GM21423 (cell line): Measurements from ENCODE around the gene SARNP.

Experiments
- ATAC-seq: cut with Tn5 transposase; IDR thresholded peaks from one replicate; pipeline ENCODE4 v1.9.1; 2021; ENCODE audit warnings: mild to moderate bottlenecking, moderate library complexity; ENCODE audit not compliant: unreplicated experiment

SARNP gene

DNA sequence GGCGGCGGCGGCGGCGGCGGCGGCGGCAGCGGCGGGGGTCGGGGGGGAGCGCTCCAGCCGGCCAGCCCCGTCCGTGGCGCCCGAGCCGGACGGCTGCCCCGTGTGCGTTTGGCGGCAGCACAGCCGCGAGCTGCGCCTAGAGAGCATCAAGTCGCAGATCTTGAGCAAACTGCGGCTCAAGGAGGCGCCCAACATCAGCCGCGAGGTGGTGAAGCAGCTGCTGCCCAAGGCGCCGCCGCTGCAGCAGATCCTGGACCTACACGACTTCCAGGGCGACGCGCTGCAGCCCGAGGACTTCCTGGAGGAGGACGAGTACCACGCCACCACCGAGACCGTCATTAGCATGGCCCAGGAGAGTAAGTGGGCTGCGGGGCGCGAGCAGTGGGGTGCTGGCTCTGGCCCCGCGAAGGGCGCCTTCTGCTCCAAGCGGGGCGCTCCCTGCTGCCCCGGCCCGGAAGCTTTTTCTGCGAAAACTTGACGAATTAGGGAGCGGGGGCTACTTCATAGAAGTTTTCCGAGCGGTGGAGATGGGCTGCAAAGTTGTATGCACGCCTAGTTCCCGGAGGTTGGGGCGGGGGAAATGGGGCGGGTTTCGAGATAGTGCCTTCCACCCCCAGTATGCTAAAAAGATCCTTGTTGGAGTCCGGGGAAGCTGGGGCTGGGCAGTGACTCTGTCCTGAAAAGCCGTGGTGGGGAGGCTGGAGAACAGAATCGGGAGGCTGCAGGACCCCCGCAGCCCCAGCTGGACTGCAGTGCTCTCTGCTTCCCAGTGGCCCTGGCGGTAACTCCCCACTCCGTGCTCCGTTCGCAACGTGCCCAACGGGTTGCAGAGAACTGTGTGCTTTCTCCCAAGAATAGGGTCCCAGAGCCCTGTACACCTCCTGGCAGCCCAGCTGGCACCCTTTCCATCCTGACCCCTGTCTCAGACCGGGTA lies 73.9 kb downstream of the SARNP start:
- ATAC-seq = peak; percentile 37

DNA sequence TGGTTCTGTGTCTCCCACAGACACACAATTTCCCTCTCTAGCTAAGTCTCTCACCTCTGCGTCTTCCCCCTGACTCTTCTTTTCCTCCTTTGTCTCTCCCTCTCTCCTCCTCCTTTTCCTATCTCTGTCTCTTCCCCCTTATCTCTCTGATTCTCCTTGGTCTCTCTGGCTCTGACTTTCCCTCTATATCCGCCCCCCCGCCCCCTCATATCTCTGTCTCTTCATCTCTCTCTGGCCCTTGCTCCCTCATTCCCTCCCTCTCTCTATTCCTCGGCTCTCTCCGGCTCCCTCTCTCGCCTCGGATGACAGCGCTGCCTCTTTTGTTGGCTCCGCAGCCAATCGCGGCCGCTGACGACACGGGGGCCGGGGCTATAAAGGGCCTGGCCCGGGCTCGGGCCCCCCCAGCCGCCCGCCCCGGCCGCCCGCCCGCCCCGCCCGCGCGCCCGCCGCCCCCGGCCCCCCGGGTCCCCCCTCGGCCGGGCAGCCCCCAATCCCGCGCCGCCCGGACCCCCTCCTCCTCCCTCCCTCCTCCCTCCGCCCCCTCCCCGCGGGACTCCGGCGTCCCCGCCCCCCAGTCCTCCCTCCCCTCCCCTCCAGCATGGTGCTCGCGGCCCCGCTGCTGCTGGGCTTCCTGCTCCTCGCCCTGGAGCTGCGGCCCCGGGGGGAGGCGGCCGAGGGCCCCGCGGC lies 74.7 kb downstream of the SARNP start, which contains the start of gene GDF11:
Gene GDF11, plus strand, starts transcription at position 404 of the 687 bp plus-strand sequence. Its CDS starts 195 bp downstream, at position 599.
- ATAC-seq = peak; percentile 37

DNA sequence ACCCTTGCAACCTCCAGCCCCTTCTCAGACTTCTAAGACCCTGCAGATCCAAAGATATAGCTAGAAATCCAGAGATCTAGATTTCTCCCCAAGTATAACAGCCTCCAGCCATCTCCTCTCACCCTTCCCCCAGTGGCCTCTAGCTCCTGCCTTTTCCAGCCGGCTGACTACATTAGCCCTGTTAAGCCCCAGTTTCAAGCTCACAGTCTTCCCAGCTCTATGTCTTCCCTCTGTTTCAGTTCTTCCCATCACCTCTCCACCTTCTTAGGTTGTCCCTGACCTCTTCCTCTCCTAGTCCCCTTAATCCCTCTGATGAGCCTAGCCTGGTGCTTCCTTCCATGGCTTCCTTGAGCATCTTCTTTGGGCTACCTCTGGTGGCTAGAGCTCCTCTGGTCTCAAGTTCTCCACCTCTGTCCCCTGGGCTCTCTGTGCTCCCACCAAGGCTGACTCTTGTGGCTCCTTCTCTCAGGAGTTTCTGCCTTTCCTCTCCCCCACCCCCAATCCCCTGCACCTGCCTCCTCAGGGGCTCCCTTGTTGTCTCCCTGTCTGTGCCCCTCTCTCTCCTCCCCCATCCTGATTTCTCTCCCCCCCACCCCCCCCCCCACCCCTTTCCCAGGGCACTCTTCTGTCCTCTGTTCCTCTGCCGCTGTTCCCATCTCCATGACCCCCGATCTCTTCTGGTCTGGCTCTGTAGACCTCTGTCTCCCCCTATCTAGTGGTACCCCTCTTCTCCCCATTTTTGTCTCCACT lies 75.4 kb downstream of the SARNP start:
- ATAC-seq = no peak

- ATAC-seq = no peak
These were observed 78.5 kb downstream of the SARNP start for GRCh38 chr12:55739025-55739378.

DNA sequence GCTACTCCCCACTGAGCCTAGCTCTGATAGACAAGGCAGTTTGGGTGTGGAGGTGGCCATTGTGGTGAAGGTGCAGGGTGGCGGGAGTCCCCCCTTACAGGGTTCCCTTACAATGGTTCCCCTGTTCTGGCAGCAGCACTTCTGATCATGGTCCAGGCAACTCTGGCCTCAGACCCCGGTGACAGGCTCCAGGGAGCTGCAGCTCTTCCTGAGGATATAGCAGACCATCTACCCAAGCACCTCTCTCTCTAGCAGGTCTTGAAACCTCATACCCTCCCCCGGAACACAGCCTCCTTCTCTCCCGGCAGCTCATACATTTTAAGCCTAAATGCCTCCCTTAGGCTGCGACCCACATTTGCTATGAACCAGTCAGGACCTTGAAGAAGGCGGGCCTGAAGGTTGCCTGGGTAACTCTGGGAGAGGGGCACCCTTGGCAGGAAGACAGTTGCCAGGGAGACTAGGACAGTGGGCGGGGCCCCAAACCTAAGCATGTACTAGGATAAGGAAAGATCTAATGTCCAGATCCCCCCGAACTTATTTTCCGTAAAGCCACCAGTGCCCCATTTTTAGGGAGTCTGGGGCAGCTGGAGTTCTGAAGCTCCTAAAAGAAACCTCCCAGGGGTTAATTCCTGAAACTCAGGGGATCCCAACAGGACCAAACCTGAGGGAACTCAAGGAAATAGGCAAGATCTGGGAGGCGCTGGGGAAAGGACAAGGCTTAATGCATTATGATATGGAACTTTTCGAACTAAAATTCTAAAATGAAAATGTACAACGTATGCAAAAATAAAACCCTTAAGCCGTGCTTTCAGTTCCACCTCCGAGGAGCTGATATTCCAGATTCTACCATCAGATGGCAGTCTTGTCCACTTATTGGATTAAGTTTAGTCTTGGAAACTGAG lies 79.2 kb downstream of the SARNP start:
- ATAC-seq = peak; percentile 85

DNA sequence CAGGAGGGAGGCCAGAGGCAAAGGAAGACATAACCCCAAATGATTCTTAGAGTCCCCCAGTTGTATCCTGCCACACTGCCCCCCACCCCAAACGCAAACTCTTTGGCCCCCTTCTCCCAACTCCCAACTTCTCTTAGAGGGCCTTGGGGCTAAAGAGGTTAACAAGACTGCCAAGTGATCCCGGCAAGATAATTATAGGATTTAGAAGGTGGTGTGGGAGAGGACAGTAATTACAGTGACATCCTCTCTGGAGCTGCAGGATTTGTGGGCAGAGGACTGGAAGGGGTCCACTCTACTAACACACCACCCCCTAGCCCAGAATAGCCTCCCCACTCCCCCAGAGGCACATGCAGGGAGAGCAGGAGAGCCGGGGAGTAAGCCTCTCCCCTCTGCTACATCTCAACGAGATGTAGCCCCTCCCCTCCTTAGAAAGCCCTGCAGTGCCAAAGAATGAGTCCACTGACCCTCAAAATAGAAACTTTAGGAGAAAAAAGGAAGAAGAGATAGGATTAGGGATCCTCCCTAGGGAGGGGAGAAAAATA lies 79.9 kb downstream of the SARNP start:
- no peak for ATAC-seq

DNA sequence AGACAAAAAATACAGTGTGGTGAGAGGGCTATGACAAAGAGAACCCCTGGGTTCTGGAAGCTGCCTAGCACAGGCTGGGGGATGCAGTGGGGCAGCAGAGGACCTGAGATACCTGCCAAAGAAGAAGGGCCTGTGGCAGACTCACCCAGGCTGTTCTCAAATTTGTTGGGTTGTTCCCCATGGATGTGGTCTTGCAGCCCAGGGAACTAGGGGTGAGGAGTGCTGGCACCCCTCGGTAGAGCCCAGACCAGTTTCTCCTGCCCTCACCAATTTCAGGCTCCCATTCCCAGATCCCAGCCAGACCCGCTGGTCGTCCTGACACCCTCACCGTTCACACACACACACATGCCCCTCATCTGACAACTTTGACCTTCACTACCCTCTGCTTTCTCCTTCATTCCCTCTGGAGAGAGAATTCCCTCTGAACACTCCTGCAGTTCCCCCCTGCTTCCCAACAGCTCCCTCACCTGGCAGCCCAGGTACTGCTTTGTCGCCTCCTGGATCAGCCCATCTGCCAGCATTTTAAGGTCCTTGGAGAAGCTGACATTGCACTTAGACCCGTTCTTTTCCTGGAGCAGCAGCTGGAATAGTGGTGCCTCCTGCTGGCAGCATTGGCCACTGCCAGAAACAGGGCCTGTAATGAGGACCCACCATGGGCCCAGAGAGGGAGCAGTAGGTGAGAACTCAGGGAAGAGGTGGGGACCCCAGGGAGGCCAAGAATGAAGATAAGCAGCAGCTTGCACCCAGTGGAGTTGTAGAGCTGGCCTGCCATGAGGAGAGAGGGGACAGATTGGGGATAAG lies 80.5 kb downstream of the SARNP start:
- ATAC-seq = no peak

- ATAC-seq = no peak
These were observed 81.4 kb downstream of the SARNP start for GRCh38 chr12:55736076-55736475.

GRCh38 chr12:55734595-55734994 lies 82.9 kb downstream of the SARNP start:
- no peak for ATAC-seq

- ATAC-seq = no peak
These were observed 83.7 kb downstream of the SARNP start for GRCh38 chr12:55733858-55734257.

DNA sequence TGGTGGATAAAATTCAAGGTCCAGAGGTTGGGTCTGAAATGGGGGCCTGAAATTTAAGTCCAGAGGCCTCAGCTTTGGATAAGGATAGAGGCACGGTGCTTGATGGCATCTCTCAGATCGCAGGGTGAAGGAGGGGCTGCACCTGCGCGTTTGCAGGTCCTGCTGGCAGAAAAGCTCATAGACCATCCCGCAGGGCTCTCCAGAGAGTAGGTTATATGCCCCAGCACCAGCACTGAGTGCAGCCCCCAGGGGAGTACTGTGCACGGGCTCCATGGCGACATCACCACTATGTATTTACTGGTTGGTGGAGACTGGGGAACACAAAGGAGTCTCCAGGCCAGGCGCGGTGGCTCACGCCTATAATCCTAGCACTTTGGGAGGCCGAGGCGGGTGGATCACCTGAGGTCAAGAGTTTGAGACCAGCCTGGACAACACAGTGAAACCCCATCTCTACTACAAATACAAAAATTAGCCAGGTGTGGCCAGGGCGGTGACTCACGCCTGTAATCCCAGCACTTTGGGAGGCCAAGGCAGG lies 84.4 kb downstream of the SARNP start:
- no peak for ATAC-seq

GRCh38 chr12:55732288-55732687 lies 85.2 kb downstream of the SARNP start:
- no peak for ATAC-seq

GRCh38 chr12:55729819-55730818 lies 87.4 kb downstream of the SARNP start:
- ATAC-seq = peak; percentile 49

DNA sequence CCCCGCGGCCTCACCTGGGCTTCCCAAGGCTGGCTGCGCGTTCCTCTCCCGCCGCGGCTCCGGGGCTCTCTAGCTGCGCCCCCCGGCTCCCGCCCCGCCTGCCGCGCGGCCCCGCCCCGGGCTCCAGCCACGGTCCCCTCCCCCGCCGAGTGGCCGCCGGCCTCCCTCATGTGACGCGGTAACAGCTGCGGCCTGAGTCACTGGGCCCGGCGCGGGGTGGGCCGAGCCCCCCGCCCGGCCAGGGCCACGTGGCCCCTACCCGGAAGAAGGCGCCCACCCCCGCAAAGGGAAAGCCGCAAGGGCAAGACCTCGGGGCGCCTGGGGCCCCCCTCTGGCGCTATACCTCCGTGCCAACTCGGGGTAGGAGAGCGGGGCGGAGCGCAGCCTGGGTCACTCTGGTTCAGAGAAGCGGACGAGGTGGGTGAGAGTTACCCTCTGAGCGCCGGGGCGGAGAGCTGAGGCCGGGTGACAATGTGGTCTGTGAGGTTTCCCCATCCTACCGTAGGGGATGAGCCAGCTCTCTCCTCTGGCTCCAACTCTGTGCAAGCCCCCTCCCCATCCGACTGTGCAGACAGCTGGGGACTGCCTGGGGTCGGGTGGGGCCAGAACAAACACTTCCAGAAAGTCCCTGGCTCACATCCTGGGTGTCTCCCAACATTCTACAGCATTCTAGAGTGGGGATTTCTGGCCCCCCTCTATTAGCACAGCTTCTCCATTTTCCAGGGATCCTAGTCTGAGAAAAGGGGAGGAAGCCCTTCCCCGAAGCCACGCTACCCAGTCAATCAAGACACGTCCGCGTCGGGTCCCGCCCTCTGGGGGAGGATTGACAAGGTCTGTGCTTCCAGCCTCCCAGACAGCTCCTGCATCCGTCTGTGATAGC lies 88.3 kb downstream of the SARNP start, which contains the start of gene CD63:
Gene CD63, minus strand, starts transcription at position 71 of the 880 bp plus-strand sequence. CDS start 668 bp downstream, outside the sequence.
- ATAC-seq = peak; percentile 57

GRCh38 chr12:55728186-55728938 lies 89.2 kb downstream of the SARNP start:
- peak; percentile 4 for ATAC-seq

DNA sequence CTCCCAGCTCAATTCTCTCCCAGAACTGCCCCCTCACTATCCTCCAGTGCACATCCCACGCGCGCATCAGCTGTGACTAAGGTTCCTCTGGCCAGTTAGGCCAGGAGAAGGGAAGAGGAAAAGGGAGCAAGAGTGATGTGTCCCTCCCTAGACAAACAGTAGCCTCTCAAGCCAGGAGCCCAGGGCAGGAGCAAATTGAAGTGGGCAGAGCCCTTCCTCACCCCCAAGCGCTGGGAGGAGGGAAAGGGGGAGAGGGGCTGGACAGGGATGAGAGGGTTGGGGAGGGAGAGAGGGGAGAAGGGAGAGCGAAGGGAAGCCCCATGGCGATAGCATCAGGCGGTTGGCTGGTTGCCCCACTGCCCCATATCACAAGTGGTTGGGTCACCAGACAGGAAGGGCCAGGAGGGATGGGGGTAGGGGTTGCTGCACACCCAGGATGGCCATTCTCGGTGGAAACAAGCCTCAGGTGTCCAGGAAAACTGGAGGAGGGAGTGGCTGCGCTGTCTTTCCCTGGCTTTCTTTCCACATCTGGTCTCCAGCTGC lies 89.8 kb downstream of the SARNP start:
- ATAC-seq = no peak
